ENCODE results near the gene PPP1R14B.

Gene PPP1R14B

GRCh38 chr11:64210301-64211020 lies 36.3 kb downstream of the PPP1R14B start:
- DNase-seq (ENCODE audit: low spot score) = no peak

GRCh38 chr11:64209563-64209843 lies 37.2 kb downstream of the PPP1R14B start:
- no peak for DNase-seq (ENCODE audit: low spot score)

GRCh38 chr11:64208796-64209562 lies 37.8 kb downstream of the PPP1R14B start:
- no peak for DNase-seq (ENCODE audit: low spot score)

GRCh38 chr11:64208086-64208795 lies 38.5 kb downstream of the PPP1R14B start:
- DNase-seq (ENCODE audit: low spot score) = no peak

GRCh38 chr11:64207256-64208085 lies 39.3 kb downstream of the PPP1R14B start:
- no peak for DNase-seq (ENCODE audit: low spot score)

GRCh38 chr11:64206457-64207255 lies 40.1 kb downstream of the PPP1R14B start, which contains the start of gene FERMT3:
TSS of gene FERMT3 (plus strand) at chr11:64206721. CDS start at chr11:64207365, 644 bp downstream.
- no peak for DNase-seq (ENCODE audit: low spot score)

- peak; percentile 85 for DNase-seq (ENCODE audit: low spot score)
Observed at GRCh38 chr11:64204464-64204989, 42.2 kb downstream of the PPP1R14B start.

- no peak for DNase-seq (ENCODE audit: low spot score)
Observed at GRCh38 chr11:64204080-64204440, 42.7 kb downstream of the PPP1R14B start.

- DNase-seq (ENCODE audit: low spot score) = no peak
Observed at GRCh38 chr11:64203421-64204079, 43.2 kb downstream of the PPP1R14B start.

- no peak for DNase-seq (ENCODE audit: low spot score)
Observed at GRCh38 chr11:64202992-64203391, 43.8 kb downstream of the PPP1R14B start.

- no peak for DNase-seq (ENCODE audit: low spot score)
Observed at GRCh38 chr11:64201543-64201942, 45.2 kb downstream of the PPP1R14B start.

GRCh38 chr11:64198511-64198910 lies 48.2 kb downstream of the PPP1R14B start:
- DNase-seq (ENCODE audit: low spot score) = no peak

GRCh38 chr11:64196626-64197025 lies 50.1 kb downstream of the PPP1R14B start:
- no peak for DNase-seq (ENCODE audit: low spot score)
